HG02938 (cell line): ENCODE data around the gene SAP30.
A peak's percentile ranks its signal among the peaks of the same experiment; 100 is the strongest.

Experiments
- ATAC-seq: cut with Tn5 transposase; IDR thresholded peaks from one replicate; pipeline ENCODE4 v1.9.1; 2021; ENCODE audit warnings: mild to moderate bottlenecking, moderate library complexity; ENCODE audit not compliant: unreplicated experiment

Gene SAP30

DNA sequence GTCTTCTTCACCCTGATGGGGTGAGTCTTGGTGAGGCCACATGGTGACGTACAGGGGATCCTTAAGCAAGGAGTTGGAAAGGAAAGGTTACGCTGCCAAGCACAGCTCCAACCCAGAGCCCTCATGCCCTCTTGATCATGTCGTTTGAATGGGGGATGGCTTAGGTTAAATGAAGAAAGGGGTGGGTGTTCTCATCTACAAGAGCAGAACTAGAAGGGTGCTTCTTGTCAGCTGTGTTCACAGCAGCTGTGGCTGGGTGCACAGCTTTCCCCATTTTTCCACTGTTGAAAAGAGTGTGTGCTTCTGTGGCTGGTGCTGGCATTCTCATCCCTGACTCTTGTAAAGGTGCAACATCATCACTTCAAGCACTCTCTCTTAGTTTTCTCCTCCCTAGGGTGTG lies 43.7 kb downstream of the SAP30 start:
- no peak for ATAC-seq

DNA sequence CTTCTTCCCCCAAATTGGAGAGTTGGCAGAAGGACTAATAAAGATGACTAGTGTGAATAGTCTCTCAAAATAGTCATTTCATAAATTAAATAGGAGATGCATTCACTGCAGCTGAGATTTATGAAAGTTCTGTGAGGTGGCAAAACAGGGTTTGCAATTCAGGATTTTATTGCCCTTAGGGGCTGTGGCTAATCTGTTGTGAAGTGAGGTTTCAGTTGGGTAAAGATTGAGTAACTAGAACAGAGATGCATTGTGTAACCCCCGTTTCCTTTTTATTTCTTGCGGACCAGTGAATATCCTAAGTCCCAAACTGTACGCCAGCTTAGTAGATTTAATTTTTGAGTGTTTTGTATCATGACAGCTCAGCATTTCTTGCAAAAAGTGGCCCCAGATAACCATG lies 44.3 kb downstream of the SAP30 start:
- ATAC-seq = no peak

DNA sequence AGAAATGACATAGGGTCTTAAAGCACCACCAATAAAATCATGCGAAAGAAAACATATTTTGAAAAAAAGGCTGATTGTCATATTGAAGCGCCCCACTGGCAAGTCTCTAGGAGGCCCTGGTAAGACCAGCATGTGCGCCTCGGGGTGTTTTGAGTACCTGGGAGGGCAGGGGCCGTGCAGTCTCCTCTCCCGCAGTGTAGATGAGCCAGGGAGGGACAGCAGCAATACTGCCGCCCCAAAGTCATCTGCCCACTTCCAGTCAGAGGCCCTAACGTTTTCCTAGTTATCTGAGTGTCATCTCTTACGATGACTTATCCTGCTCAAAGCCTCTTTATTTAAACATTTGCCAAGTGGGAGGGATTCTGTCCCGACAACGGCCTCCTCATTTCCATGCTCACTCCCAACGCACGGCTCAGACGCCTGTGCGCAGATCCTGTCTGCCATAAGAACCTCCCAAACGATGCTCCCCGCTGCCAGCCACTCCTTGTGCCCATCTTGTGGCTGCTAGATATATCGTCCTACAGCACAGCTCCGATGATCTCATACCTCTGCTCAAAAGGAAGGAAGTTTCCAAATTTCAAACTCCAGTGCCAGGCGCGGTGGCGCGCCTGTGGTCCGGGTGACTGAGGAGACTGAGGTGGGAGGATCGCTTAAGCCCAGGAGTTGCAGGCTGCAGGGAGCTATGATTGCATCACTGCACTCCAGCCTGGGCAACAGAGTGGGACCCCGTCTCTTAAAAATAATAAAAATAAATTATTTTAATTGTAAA lies 45.3 kb downstream of the SAP30 start:
- no peak for ATAC-seq

DNA sequence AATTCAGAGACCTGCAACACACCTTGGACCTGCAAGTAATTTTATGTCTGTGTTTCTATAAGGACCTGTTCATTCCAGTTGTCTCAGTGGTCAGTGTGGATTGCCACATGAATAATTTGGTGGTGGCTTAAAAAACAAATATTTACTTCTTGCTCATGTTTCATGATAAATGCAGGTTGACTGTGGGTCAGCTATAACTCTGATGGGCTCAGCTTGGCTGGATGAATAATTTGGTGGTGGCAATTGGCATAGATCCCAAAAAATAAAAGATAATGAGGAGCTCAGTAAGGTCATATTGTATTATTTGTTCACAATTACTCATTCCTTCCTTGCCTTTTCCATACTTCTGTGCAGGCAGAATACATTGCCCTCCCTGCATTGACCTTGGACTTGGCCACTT lies 47.1 kb downstream of the SAP30 start:
- ATAC-seq = no peak

DNA sequence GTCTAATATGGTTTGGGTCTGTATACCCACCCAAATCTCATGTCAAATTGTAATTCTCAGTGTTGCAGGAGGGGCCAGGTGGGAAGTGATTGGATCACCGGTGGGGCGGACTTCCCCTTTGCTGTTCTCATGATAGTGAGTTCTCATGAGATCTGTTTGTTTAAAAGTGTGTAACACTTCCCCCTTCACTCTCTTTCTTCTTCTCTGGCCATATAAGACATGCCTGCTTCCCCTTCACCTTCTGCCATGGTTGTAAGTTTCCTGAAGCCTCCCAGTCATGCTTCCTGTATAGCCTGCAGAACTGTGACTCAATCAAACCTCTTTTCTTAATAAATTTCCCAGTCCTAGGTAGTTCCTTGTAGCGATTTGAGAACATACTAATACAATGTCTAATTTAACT lies 47.9 kb downstream of the SAP30 start:
- no peak for ATAC-seq

DNA sequence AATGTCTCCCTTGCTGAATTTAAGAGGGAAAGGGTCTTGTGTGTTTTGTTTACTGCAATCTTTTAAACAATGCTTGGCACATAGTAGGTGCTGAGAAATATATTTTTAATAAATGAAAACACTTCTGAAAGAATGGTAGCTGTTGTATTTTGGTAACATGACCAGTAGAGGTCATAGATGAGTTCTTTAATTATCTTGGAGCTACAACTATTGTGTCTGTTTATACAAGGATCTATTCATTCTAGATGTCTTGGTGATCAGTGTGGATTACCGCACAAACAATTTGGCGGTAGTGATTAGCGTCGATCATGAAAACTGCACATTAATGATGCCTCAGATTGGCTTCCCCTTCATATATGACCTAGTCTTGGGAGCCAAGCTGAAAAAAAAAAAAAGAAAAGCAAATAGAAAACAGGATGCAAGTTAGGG lies 49.6 kb downstream of the SAP30 start:
- peak; percentile 41 for ATAC-seq

DNA sequence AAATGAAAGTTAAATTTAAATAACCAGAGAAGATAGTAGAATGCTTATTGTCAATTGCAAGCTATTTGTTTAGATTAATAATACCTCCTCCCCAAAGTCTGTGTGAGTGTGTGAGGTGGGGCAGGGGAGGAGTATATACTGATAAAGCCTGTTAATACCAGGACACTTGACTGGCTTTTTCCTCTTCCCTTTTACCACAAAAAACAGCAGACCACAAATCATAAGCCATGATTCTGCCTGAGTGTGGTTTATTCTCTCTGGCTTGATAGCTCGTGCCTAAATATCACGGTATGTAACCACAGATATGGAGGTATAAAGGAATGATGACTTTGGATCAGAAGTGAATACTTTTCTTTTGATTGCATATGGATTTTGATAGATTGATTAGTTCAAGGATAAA lies 50.0 kb downstream of the SAP30 start:
- no peak for ATAC-seq

DNA sequence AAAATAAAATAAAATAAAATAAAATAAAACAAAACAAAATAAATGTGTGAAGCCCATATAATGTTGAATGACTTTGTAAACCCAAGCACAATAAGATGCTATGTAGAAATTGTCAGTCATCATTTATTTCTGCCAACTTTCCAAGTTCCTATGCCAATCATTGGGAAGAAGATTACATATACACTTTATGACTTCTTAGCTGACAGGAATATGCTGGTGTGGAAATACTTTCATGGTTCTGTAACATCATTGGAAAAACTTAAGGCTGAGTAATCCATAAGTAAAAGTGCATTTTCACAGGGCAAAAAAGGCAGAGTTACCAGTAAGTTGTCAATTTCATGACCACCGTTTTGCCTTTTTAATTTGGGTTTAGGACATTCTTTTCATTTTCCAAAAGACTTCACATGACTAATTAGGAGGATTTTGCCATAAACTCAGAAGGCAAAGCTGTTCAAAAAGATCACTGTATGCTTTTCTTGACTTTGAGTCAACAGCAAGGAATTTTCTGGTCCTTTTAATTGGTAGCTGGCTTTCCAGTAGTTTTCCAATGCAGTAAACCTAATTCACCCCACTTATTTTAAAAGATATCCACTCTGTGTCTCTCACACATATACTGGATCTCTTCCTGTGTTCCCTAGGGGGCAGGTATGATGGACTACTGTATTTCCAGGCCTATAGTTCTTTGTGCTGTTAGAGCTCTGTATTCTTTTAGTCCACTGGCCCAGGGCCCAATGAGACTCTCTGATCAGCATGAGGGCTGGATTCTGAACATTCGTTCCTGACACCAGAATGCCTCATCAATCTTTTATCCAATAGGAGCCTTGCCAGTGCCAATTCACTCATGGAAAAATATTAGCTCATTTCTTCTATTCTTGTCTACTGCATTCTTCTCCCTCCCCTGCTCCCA lies 54.4 kb downstream of the SAP30 start:
- no peak for ATAC-seq

GRCh38 chr4:173426064-173426463 lies 55.3 kb downstream of the SAP30 start:
- no peak for ATAC-seq
